K562 (cell line): ENCODE results near the gene IDH1. TPM values are rescaled to one million over a fixed set of nuclear protein-coding genes. Genes with fewer than 3 reads are reported as not detected.

Source experiments
- ATAC-seq: fragments of 200-7000 bp; cut with Tn5 transposase; 3 replicates; pipeline ENCODE4 v1.9.1; 2020; ENCODE audit warnings: moderate library complexity
- BruUV-seq: library from RNA; stranded (reverse); fragments of 400-500 nt; replicated peaks from 2 replicates; lab custom pipeline; 2021; lab: Mats Ljungman, UMichigan
- CTCF ChIA-PET: fragments of 300-600 bp; formaldehyde crosslinking; extraction: SDS; loops from one replicate; lab custom pipeline; 2021; ENCODE audit warnings: low intra/inter-chr PET ratio; lab: Yijun Ruan, JAX
- POLR2A ChIA-PET: fragments of 300-600, 350-650 bp; sonication (Branson Sonifier 250); formaldehyde crosslinking; extraction: SDS; loops from one replicate; lab custom pipeline; 2021; ENCODE audit warnings: antibody characterized with exemption, inconsistent platforms; lab: Yijun Ruan, JAX
- DNase-seq, 4 experiments: peaks; one replicate each; pipeline versions ENCODE4 v3.0.0 to v3.0.0-alpha.2; 2011 to 2018; ENCODE audit warnings: low spot score in 3 of 4, mixed read lengths in 3 of 4; ENCODE audit errors: extremely low read depth in 1 of 4
- FAIRE-seq: peaks from 2 replicates; lab custom pipeline; 2011; peaks lifted over from hg19 to GRCh38; lab: Jason Lieb, UNC
- H2AFZ ChIP-seq: 2 replicates; pipeline ENCODE4 v1.6.0; 2011; ENCODE audit warnings: low read depth, low read length, control low read depth, inconsistent platforms
- H3K27ac ChIP-seq: fragments of 200-600 bp; 3 replicates; pipeline ENCODE4 v1.8.0; 2011; ENCODE audit warnings: low read depth, mild to moderate bottlenecking, control low read depth, inconsistent platforms, low read length, moderate library complexity, mixed read lengths; ENCODE audit errors: extremely low read depth
- H3K27me3 ChIP-seq, 2 experiments: fragments of 300-600 bp in 1 of 2; 2 replicates in 1 of 2; 3 replicates in 1 of 2; pipeline versions ENCODE4 v1.6.0 to v1.8.0; 2011; ENCODE audit warnings: inconsistent platforms in 2 of 2, low read length in 2 of 2, mild to moderate bottlenecking in 1 of 2, mixed read lengths in 1 of 2, moderate library complexity in 1 of 2; ENCODE audit not compliant: control insufficient read depth in 2 of 2, insufficient read depth in 2 of 2
- H3K36me3 ChIP-seq: fragments of 300-600 bp; 3 replicates; pipeline ENCODE4 v1.8.0; 2011; ENCODE audit warnings: mild to moderate bottlenecking, low read length, inconsistent platforms; ENCODE audit not compliant: control insufficient read depth, insufficient read depth
- H3K4me1 ChIP-seq, 2 experiments: fragments of 200-600 bp in 1 of 2; replicated peaks in 1 of 2; 2 replicates in 1 of 2; 3 replicates in 1 of 2; pipeline versions ENCODE4 v1.5.1 to v1.8.0; 2011; ENCODE audit warnings: inconsistent platforms in 2 of 2, low read length in 2 of 2, mild to moderate bottlenecking in 1 of 2, mixed read lengths in 1 of 2, moderate library complexity in 1 of 2; ENCODE audit not compliant: control insufficient read depth in 2 of 2, insufficient read depth in 2 of 2
- H3K4me2 ChIP-seq: 2 replicates; pipeline ENCODE4 v1.6.1; 2011; ENCODE audit warnings: low read length, control low read depth, inconsistent platforms, mixed read lengths; ENCODE audit not compliant: insufficient read depth
- H3K4me3 ChIP-seq: fragments of 200-600 bp; sonication (generic), shearing (Covaris generic); 2 replicates; pipeline ENCODE4 v1.5.1; 2016; ENCODE audit warnings: control low read depth, inconsistent platforms
- H3K79me2 ChIP-seq: fragments of 200-600 bp; 3 replicates; pipeline ENCODE4 v1.8.0; 2011; ENCODE audit warnings: low read length, inconsistent platforms; ENCODE audit not compliant: control insufficient read depth, insufficient read depth
- H3K9ac ChIP-seq, 2 experiments: 2 replicates each; pipeline versions ENCODE4 v1.6.0 to v1.6.1; 2011; ENCODE audit warnings: low read depth in 2 of 2, low read length in 2 of 2, control low read depth in 1 of 2, inconsistent platforms in 1 of 2, mild to moderate bottlenecking in 1 of 2, mixed read lengths in 1 of 2; ENCODE audit not compliant: insufficient read depth in 1 of 2
- H3K9me1 ChIP-seq: one replicate; pipeline ENCODE4 v1.6.0; 2011; ENCODE audit warnings: inconsistent platforms, mild to moderate bottlenecking, low read length, moderate library complexity; ENCODE audit not compliant: control insufficient read depth, insufficient read depth
- H3K9me3 ChIP-seq: replicated peaks from 2 replicates; pipeline ENCODE4 v1.5.1; 2011; ENCODE audit warnings: low read depth, low read length, inconsistent platforms; ENCODE audit not compliant: control insufficient read depth, insufficient read depth
- H4K20me1 ChIP-seq: replicated peaks from 2 replicates; pipeline ENCODE4 v1.6.1; 2011; ENCODE audit warnings: low read length, inconsistent platforms, mixed read lengths; ENCODE audit not compliant: control insufficient read depth, insufficient read depth
- ARHGAP35 ChIP-seq: fragments of 450-650 bp; IDR thresholded peaks from 2 replicates; pipeline ENCODE4 v1.6.1; 2018; ENCODE audit not compliant: partially characterized antibody
- ATF3 ChIP-seq, 2 experiments: fragments of 450-650 bp in 1 of 2; sonication (generic) in 1 of 2; formaldehyde crosslinking in 1 of 2; IDR thresholded peaks in 1 of 2; conservative IDR thresholded peaks in 1 of 2; 2 replicates each; pipeline versions ENCODE4 v1.6.1 to v1.8.1; 2016 to 2023; ENCODE audit warnings: mild to moderate bottlenecking in 2 of 2, moderate library complexity in 2 of 2, inconsistent platforms in 1 of 2, missing genetic modification reagents in 1 of 2
- BACH1 ChIP-seq: fragments of 200-800 bp; sonication (Bioruptor generic); IDR thresholded peaks from 2 replicates; pipeline ENCODE4 v1.6.1; 2016; ENCODE audit warnings: missing genetic modification characterization, missing compliant biosample characterization
- CBFB ChIP-seq: sonication (generic); formaldehyde crosslinking; IDR thresholded peaks from 2 replicates; pipeline ENCODE4 v1.4.0; 2020; ENCODE audit warnings: mild to moderate bottlenecking, missing genetic modification reagents
- CSDE1 ChIP-seq, 2 experiments: fragments of 450-650 bp; IDR thresholded peaks; 2 replicates each; pipeline ENCODE4 v1.6.1; 2016; ENCODE audit warnings: mild to moderate bottlenecking in 1 of 2
- ERF ChIP-seq: fragments of 450-650 bp; formaldehyde crosslinking; IDR thresholded peaks from 2 replicates; pipeline ENCODE4 v1.4.0; 2020; ENCODE audit warnings: mild to moderate bottlenecking, mixed read lengths
- HNRNPUL1 ChIP-seq: fragments of 200-400 bp; formaldehyde crosslinking; IDR thresholded peaks from 2 replicates; pipeline ENCODE4 v1.6.1; 2017; ENCODE audit warnings: low read length
- NCOA1 ChIP-seq: fragments of 450-650 bp; IDR thresholded peaks from 2 replicates; pipeline ENCODE4 v1.6.1; 2016; ENCODE audit warnings: low read depth
- NR4A1 ChIP-seq, 2 experiments: fragments of 250-450 bp in 1 of 2; fragments of 450-650 bp in 1 of 2; sonication (Bioruptor Pico) in 1 of 2; IDR thresholded peaks; 2 replicates each; pipeline versions ENCODE4 v1.4.0 to v1.6.1; 2016 to 2020; ENCODE audit warnings: mild to moderate bottlenecking in 2 of 2, missing compliant biosample characterization in 1 of 2, missing genetic modification characterization in 1 of 2, moderate library complexity in 1 of 2
- PHF21A ChIP-seq: fragments of 450-650 bp; IDR thresholded peaks from 2 replicates; pipeline ENCODE4 v1.6.1; 2017; ENCODE audit warnings: low read depth, borderline replicate concordance
- PYGO2 ChIP-seq: fragments of 450-650 bp; IDR thresholded peaks from 2 replicates; pipeline ENCODE4 v1.6.1; 2016; ENCODE audit warnings: mild to moderate bottlenecking, missing genetic modification characterization, moderate library complexity, missing compliant biosample characterization
- RCOR1 ChIP-seq, 2 experiments: IDR thresholded peaks; 2 replicates each; pipeline ENCODE4 v1.6.1; 2012; ENCODE audit warnings: low read depth in 2 of 2, low read length in 2 of 2, borderline replicate concordance in 1 of 2, improper control_type of control experiment in 1 of 2
- SOX6 ChIP-seq: fragments of 450-650 bp; IDR thresholded peaks from 2 replicates; pipeline ENCODE4 v1.6.1; 2014; ENCODE audit warnings: mild to moderate bottlenecking
- ZFX ChIP-seq: sonication (generic); formaldehyde crosslinking; IDR thresholded peaks from 2 replicates; pipeline ENCODE4 v1.8.0; 2022; ENCODE audit warnings: mild to moderate bottlenecking, missing genetic modification reagents, moderate library complexity
- ZNF780A ChIP-seq: fragments of 250-450 bp; sonication (Bioruptor Pico); IDR thresholded peaks from 2 replicates; pipeline ENCODE4 v1.5.0; 2021; ENCODE audit warnings: mild to moderate bottlenecking
- WGBS: fragments of 100-300 bp; shearing (Covaris generic); methylation state at CpG from one replicate; pipeline ENCODE4 v1.1.6; 2016; ENCODE audit warnings: low coverage, mixed read lengths; ENCODE audit not compliant: insufficient coverage; ENCODE audit errors: missing lambda C conversion rate; 5-methylcytosine and 5-hydroxymethylcytosine counted together
- in situ Hi-C: fragments of 300-500 bp; cut with MboI; formaldehyde crosslinking; loops from 4 replicates; pipeline ENCODE4 v1.15.0; 2018; ENCODE audit warnings: inconsistent platforms, mixed read lengths
- intact Hi-C: fragments of 100-400 bp; cut with micrococcal nuclease; formaldehyde crosslinking; loops from 2 replicates; pipeline ENCODE4 v1.14.2; 2022
- polyA plus RNA-seq, 8 experiments: library from polyadenylated mRNA; depleted of rRNA in 4 of 8; stranded (reverse) in 5 of 8; unstranded in 3 of 8; fragments of >200 nt; fragmentation: Nextera tagmentation in 2 of 8; fragmentation: Illumina TruSeq in 1 of 8; extraction: Ambion mirVana in 2 of 8; extraction: Trizol in 1 of 8; gene quantifications; 2 replicates each; pipeline versions ENCODE4 v1.2.1 to v1.2.3, GENCODE V29; 2011 to 2014; ENCODE audit warnings: inconsistent platforms in 1 of 8, missing spikeins in 1 of 8
- total RNA-seq, 7 experiments: library from RNA; depleted of rRNA in 6 of 7; stranded (reverse); fragments of >200 nt in 6 of 7; fragmentation: Illumina TruSeq in 2 of 7; extraction: Trizol in 2 of 7; gene quantifications; 2 replicates each; pipeline versions ENCODE4 v1.2.1 to v1.2.3, GENCODE V29; 2011 to 2021; ENCODE audit warnings: low replicate concordance in 1 of 7
- TF ChIP-seq, protein P1 (sequence below): sonication (generic); formaldehyde crosslinking; IDR thresholded peaks from 2 replicates; pipeline ENCODE4 v1.8.0; 2022; ENCODE audit warnings: mild to moderate bottlenecking, missing genetic modification reagents
- TF ChIP-seq, protein P2 (sequence below): fragments of 250-450 bp; sonication (Bioruptor Pico); IDR thresholded peaks from 2 replicates; pipeline ENCODE4 v1.8.0; 2022; ENCODE audit warnings: inconsistent platforms

IDH1 gene
- total and polyA plus RNA-seq, 9 of the 15 experiments (the other 6 are each of a cell fraction or from before 2014, with no cell fraction given) = 61.9 to 194 (median 101) TPM

DNA sequence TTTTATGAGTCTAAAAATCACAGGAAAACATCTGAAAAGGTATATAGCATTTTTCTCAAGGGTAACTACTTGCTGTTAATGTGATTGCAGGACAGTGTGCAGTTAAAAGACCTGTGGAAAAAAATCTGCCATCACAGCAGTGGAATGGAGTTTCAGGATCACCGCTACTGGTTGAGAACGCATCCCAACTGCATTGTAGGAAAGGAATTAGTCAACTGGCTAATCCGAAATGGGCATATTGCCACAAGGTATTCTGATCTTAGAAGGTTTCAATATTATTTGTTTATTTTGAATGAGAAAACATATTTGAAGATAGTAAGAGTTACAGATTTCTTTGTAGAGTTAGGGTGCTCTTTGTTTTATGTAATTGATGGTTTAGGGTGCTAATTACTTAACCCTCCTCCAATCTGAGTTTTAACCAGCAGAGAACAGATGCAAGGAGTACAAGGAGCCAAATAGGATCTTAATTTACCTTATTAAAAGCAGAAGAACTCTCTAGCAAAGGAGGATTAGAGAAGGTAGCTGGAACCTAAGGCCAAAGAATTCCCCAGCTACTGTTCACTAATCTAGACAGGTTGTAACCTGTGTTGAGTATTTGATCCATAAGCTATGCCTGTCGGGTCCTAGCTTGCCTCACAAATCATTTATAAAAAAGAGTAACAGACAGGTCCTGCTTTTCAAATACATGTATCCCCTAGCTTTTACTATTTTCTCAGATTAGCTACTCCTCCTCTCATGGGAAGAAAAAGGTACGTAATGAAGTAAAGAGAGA lies 46.2 kb upstream of the IDH1 start:
- Histone ChIP-seq H3K9ac (no peak overlapping the region), H3K9me3 (no peaks in the 10 kb centered on the region), H3K27ac (no peak overlapping the region), H2AFZ (no peak overlapping the region), H3K4me3 (no peak overlapping the region), H3K79me2 (peaks cover 9% of the 10 kb centered on the region), H4K20me1 (no peaks in the 10 kb centered on the region), H3K4me2 (no peak overlapping the region), H3K9me1 (no peaks in the 10 kb centered on the region), H3K36me3 (peaks cover 73% of the 10 kb centered on the region), H3K27me3 (no peaks in the 10 kb centered on the region), H3K4me1 (peaks cover under 1 to 13% of the 10 kb centered on the region in 2 experiments; a peak in 2 of 5 replicates)
- ATAC-seq (no peak), DNase-seq (no peak), FAIRE-seq (no peak)
- ChIA-PET CTCF (no interaction called here), POLR2A (interaction anchor here (0.6 to 1.3 kb wide), 2 partner anchors 19 to 190 kb away, joined by 3 read pairs; no protein-coding TSS in a partner anchor)
- WGBS = 98% methylated on average over 5 of the region's 5 CpGs
- BruUV-seq = no TSS peak
- intact Hi-C loops = no loop called here
- in situ Hi-C loops = no loop called here
- TF ChIP-seq BACH1 (tag) (no peak), NR4A1 (CRISPR knock-in tag; IDR thresholded peaks at IDR 0.05) (no peak), NR4A1 (tag; IDR thresholded peaks at IDR 0.05) (no peak), NCOA1 (no peak), ATF3 (IDR thresholded peaks at IDR 0.05) (no peak), ATF3 (CRISPR knock-in tag; conservative IDR thresholded peaks at IDR 0.05) (no peak), ZNF780A (no peak), HNRNPUL1 (no peak), SOX6 (no peak), PYGO2 (no peak), ERF (no peak), RCOR1 (IDR thresholded peaks at IDR 0.05; ENCODE audit: borderline replicate concordance in 1 of 2, low read depth in 2 of 2, low read length in 2 of 2) (no peak), ZFX (no peak), CSDE1 (IDR thresholded peaks at IDR 0.05) (no peak), ARHGAP35 (no peak), PHF21A (no peak), CBFB (CRISPR knock-in tag) (no peak)
- TF ChIP-seq, protein P1, sequence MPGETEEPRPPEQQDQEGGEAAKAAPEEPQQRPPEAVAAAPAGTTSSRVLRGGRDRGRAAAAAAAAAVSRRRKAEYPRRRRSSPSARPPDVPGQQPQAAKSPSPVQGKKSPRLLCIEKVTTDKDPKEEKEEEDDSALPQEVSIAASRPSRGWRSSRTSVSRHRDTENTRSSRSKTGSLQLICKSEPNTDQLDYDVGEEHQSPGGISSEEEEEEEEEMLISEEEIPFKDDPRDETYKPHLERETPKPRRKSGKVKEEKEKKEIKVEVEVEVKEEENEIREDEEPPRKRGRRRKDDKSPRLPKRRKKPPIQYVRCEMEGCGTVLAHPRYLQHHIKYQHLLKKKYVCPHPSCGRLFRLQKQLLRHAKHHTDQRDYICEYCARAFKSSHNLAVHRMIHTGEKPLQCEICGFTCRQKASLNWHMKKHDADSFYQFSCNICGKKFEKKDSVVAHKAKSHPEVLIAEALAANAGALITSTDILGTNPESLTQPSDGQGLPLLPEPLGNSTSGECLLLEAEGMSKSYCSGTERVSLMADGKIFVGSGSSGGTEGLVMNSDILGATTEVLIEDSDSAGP (CRISPR knock-in tag) = no peak
- TF ChIP-seq, protein P2, sequence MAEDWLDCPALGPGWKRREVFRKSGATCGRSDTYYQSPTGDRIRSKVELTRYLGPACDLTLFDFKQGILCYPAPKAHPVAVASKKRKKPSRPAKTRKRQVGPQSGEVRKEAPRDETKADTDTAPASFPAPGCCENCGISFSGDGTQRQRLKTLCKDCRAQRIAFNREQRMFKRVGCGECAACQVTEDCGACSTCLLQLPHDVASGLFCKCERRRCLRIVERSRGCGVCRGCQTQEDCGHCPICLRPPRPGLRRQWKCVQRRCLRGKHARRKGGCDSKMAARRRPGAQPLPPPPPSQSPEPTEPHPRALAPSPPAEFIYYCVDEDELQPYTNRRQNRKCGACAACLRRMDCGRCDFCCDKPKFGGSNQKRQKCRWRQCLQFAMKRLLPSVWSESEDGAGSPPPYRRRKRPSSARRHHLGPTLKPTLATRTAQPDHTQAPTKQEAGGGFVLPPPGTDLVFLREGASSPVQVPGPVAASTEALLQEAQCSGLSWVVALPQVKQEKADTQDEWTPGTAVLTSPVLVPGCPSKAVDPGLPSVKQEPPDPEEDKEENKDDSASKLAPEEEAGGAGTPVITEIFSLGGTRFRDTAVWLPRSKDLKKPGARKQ (CRISPR knock-in tag) = no peak
